GM18505 (cell line): ENCODE results near the gene HK3.

Source experiments
- ATAC-seq: cut with Tn5 transposase; IDR thresholded peaks from one replicate; pipeline ENCODE4 v1.9.1; 2021; ENCODE audit not compliant: unreplicated experiment
- POLR2A ChIP-seq: IDR thresholded peaks from 4 replicates; pipeline ENCODE4 v1.6.1; 2011; ENCODE audit warnings: borderline replicate concordance; ENCODE audit not compliant: insufficient read depth, insufficient read length; ENCODE audit errors: extremely low read depth

HK3 gene

DNA sequence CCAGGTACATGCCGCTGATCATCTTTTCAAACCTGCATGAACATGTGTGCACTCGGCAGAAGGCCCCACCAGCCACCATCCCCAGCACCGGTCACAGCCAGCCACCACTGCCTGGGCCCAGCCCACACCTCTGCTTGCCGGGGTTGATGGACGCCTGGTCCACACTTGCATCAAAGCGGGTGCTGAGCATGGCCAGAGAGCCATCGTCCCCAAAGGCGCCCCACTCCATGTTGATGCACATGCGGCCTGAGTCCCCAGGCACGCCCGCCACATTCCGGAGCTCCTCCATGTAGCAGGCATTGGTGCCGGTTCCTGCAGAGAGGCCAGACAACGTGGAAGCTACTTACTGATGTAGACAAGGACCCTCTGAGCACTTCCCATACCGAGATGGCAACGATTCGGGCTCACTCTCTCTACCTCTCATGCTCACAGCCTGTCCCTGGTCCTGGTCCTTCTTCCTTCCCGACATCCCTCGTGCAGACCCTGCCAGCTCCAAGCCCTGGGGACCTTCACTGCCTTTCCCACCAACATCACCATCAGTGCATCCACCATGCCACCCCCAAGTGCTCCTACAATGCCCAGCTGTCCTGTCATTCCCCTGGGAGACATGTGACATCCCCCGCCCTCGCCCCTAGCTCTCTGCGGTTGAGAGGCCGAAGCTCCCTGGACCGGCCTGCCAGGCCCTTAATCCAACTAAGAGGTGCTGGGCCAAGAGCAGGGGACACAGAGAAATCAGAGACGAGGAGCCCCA lies 17.2 kb downstream of the HK3 start:
- TF ChIP-seq POLR2A, result no peak
- no peak for ATAC-seq

DNA sequence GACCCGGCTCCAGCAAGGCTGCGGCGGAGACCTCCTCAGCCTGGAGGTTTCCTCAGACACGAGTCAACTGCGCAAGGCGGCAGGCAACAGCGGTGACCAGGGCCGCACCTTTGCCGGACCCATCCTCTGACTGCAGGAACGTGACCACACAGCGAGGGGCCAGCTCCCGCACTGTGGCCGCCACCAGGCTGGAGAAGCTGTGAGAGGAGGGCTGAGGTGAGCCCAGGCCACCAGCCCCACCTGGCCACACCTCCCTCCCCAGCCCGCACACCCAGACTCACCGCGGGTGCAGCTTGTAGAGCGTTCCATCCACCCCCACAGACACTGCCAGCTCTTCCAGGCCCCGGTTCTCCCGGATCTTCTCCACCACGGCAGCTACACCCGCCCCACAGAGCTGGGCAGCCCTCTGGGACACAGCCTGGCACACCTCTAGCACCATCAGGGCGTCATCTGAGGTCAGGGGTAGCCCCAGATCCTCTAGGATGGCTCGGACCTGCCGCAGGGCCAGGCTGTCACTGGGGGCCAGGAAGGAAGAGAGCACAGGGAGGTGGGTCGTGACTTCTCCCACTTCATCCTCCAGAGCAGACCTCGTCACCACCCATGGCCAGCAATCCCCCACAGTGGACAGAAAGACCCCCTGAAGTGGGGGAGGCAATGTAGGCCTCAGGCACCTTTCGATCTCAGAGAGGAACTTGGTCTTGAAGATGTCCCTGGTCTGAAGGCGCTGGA lies 18.0 kb downstream of the HK3 start:
- no peak for ATAC-seq
- no peak for TF ChIP-seq POLR2A

DNA sequence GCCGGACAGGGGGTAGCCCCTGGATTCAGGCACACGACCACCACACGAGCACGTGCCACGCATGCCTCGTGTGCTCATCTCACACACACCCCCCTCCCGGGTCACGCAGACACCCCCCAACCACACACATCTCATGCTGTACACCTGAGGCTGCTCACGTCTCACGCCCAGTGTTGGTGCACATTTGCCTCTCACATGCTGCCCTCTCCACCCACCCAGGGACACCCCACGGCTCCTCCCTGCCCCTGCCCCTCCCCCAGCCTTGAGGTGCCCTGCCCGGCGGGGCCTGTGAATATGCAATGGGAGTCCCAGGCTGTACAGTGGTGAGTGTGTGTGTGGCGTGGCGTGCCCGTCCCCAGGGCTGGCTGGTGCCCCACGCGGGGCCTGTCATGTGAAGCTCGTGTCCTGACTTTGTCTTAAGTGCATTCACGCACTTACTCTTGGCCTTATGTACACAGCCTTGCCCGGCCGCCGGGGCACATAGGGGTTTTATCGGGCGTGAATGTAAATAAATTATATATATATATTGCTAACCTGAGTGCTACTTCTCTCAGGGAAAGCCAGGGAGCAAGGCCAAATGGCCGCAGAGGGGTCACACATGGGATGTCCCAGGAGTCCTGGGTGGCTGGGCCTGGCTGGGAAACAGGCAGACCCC lies 18.7 kb downstream of the HK3 start:
- no peak for ATAC-seq

DNA sequence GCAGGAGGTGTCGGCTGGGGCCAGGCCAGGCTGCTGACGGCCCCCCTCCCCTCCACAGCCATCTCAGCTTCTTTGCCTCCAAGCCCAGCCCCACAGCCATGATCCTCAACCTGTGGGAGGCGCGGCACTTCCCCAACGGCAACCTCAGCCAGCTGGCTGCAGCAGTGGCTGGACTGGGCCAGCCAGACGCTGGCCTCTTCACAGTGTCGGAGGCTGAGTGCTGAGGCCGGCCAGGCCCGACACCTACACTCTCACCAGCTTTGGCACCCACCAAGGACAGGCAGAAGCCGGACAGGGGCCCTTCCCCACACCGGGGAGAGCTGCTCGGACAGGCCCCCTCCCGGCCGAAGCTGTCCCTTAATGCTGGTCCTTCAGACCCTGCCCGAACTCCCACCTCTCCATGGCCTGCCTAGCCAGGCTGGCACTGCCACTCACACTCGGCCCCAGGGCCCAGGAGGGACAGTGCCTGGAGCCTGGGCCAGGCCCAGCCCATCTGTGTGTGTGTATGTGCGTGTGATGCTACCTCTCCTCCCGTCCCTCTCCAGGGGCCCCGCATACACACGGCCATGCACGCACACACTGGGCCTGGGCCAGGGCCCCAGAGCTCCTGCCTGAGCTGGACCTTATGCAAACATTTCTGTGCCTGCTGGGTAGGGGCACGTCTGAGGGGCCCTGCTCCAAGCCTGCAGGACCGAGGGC lies 19.3 kb downstream of the HK3 start:
- ATAC-seq, result no peak

More for the DNA sequence above, 18.7 kb downstream of the HK3 start:
- TF ChIP-seq POLR2A, result no peak

DNA sequence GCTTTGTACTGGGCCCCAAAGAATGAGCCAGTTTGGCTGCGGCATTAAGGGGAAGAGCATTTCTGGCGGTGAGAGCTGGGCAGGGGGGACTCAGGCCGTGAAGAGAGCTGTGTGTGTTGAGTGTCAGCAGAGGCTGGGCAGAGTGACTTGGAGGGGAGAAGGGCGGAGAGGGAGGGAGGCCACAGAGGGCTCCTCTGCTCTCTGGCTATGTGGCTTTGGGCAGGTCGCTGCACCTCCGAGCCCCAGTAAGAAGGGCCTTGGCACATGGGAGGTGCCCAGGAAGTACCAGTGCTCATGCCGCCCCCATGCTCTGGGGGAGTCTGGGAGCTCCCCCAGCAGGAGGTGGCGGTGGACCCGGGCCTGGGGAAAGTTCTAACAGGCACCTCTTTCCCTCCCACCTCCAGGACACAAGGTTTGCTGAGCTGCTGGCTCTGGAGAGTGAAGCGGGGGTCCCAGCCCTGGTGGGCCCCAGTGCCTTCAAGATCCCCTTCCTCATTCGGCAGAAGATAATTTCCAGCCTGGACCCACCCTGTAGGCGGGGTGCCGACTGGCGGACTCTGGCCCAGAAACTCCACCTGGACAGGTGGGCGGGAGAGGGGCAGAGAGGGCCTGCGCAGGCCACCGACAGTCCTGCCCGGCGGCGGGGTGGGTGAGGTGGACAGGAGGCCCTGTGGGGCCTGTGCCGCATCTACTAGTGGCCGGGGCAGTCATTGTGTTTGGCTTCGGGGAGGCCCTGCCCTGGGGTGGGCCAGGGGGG lies 20.1 kb downstream of the HK3 start:
- ATAC-seq, result no peak

More for the DNA sequence above, 19.3 kb downstream of the HK3 start:
- no peak for TF ChIP-seq POLR2A

GRCh38 chr5:176878463-176878862 lies 20.7 kb downstream of the HK3 start:
- no peak for TF ChIP-seq POLR2A
- no peak for ATAC-seq

More for the DNA sequence above, 20.1 kb downstream of the HK3 start:
- no peak for TF ChIP-seq POLR2A

DNA sequence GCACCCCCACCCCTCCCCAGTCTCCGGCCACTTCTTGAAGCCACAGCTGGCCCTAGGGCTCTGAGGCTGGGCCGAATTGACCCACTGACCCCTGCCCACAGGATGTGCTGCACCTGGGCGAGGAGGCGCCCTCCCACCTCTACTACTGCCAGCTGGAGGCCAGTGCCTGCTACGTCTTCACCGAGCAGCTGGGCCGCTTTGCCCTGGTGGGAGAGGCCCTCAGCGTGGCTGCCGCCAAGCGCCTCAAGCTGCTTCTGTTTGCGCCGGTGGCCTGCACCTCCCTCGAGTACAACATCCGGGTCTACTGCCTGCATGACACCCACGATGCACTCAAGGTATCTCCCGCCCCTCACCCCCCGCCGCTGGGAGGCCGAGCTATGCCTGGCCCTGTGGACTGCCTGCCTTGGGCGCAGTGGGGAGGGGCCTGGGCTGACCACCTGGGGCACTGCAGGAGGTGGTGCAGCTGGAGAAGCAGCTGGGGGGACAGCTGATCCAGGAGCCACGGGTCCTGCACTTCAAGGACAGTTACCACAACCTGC lies 21.3 kb downstream of the HK3 start:
- no peak for TF ChIP-seq POLR2A
- no peak for ATAC-seq

- no peak for TF ChIP-seq POLR2A
- ATAC-seq, result no peak
These were observed 22.4 kb downstream of the HK3 start for GRCh38 chr5:176876506-176877431.

DNA sequence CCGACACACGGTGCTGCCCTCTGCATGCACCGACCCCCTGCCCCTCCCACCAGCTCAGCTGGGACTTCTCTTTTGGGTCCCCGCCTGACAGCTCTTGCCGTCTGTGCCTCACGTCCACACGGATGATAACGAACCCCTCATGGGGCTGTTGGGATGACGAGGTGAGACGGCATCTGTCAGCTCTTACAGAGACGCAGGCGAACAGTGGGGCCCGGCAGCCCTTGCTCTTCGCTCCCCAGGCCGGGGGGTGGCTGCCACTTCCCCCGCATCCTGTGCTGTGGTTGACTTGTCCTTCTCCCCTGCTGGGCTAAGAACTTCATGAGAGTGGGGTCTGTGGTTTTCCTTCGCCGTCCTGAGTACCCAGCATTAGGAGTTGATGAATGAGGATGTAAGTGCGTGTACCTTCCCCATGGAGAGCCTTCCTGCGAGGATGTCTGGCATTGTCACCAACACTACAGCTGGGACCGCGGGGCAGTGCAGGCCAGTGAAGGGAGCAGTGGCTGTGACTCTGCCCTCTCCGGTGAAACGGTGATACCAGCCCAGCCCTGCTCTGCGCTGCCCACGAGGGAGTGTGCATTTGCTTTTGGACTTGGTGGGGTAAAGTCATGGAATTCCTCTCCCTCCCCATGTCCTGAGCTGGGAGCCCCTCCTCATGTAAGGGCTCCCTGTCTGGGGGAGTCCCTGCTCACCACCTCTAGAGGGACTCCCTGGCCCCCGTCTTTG lies 23.2 kb downstream of the HK3 start:
- ATAC-seq, result no peak
- no peak for TF ChIP-seq POLR2A

DNA sequence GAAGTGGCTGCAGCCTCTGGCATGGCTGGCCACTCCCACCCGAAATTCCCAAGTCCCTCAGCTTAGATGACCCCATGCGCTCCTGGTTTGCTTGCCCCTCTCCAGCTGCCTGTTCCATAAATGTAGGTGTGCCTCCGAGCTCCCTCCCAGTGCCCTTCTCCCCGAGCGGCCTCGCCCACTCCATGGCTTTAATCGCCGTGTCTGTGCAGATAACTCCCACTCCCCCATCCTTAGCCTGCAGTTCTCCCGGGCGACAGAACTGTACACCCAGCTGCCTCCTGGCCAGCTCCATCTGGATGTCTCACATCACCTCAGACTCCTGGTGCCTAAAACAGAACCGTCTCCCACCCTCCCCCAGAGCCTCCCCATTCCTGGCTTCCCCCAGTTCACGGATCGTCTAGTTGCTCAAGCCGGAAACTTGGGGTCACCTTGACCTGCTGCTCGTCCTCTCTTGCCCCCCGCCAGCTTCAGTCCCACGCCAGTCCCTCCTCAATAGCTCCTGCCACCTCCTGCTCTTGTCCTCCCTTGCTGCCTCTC lies 24.1 kb downstream of the HK3 start:
- ATAC-seq, result no peak
- TF ChIP-seq POLR2A, result no peak
